ENCODE data around the gene TEX11.
A peak's percentile ranks its signal among the peaks of the same experiment; 100 is the strongest.
"Not testable (repeated sequence)": the region's sequence is repeated elsewhere in the genome, so short reads cannot be mapped to it uniquely, and the experiment has no call there.

TEX11 gene

DNA sequence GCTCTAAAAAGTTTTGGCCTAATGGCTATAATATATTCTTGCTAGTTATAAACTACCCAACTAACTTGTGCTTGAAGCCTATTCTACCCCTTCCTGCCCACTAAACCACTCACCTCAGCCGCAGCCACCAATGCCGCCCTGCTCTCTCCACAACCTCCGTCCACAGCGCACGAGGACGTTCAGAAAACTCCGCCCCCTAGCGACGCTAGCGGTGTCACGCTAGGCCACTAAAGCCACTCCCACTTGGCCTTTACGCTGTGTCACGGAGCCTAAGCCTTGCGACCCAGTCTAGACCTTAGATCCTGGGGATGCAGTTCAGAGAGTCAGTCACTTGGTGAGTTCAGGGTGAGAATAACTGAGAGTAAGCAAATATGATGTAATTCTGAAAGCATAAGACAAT is at the start of gene TEX11:
Gene TEX11, minus strand, starts transcription at position 171 of the 400 bp plus-strand sequence. CDS start 922 bp downstream, outside the sequence.
- DNase-seq: no peak

DNA sequence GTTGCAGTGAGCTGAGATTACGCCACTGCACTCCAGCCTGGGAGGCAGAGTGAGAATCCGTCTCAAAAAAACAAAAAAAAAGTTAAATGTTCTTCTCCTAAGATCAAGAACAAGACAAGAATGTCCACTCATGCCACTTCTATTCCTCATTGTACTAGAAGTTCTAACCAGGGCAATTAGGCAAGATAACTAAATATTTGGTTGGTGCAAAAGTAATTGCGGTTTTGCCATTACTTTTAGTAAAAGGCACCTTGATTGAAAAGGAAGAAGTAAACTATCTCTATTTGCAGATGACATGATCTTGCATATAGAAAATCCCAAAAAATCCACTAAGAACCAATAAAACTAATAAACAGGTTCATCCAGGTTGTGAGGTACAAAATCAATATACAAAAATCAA is 46.4 kb upstream of the TEX11 start:
- DNase-seq: no peak

DNA sequence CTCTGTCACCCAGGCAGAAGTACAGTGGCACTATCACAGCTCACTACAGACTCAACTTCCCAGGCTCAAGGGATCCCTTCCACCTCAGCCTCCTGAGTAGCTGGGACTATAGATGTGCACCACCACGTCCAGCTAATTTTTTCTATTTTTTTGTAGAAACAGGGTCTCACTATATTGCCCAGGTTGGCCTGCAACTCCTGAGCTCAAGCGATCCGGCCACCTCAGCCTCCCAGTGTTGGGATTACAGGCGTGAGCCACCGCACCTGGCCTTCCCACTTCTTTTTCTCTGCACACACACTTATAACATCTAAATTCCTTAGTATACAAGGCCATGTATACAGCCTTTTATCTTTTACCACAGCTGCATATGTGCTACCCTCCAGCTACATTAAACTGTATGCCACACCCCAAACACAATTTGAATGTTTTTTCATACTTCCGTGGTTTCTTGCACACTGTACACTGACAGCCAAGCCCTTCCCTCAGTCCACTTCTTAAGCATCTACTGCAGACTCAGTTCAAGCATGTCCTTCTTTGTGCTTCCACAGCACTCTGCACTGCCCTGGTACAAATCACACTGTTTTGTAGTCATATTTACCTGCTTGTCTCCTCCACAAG is 15.9 kb upstream of the TEX11 start:
- DNase-seq: no peak

DNA sequence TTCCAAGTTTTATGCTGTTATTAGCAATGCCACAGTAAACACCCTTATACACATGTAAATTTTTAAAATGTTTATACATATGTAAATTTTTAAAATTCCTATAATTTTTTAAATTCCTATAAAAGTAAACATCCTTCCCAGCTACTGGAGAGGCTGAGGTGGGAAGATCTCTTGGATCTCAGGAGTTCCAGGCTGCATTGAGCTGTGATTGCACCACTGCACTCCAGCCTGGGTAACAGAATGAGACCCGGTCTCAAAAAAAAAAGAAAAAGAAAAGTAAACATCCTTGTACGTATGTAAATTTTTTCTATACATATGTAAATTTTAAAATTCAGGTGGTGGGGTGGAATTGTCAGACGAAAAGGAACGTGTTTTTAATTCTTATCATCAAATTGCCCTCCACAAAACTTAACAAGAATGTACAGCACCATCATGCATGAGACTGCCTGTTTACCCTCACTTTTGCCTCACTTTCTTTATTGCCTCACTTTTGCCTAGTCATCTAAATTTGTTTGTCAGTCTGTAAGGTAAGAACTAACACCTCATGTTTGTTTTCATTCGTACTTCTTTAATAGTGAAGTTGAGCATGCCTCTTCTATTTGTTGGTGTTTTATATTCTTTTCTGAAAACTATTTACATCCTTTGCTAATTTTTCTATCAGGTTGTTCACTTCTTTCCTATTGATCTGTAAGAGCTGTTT is 14.4 kb upstream of the TEX11 start:
- DNase-seq: no peak

DNA sequence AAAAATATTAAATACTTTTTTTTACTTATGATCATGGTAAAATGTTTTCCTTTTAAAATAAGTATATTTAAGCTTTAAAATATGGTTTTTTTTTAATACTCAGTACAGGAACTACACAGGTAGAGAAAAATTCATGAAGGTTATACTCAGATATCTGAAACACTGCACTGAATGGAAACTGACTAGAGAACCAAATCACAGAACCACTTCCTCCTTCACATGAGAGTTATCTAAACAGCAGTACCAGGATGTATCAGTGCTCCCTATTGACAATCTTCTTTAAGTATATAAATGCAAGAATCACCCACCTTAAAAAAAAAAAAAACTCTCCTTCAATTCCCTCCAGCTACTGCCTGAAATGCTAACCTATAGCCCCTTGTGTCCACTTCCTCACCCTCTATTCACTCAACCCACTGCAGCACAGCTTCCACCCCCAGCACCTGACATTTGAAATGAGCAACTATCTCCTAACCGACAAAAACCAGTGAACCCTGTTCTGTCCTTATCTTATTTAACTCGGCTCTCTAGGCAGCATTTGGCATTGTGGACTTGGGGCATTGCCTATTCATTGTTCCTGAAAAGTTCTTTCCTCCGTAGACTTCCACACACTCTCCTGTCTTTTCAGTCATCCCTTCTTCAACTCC is 13.3 kb upstream of the TEX11 start:
- no peak for DNase-seq

DNA sequence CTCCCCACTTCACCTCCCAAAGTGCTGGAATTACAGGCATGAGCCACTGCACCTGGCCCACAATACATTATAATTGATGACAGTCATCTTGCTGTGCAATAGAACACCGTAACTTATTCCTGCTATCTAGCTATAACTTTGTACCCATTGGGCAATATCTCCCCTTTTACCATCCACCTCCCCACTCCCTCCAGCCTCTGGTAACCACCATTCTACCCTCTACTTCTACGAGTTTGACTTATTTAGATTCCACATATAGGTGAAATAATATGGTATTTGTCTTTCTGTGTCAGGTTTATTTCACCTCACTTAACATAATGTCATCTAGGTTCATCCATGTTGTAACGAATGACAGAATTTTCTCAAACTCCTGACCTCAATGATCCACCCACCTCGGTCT is 8.2 kb upstream of the TEX11 start:
- DNase-seq: no peak

DNA sequence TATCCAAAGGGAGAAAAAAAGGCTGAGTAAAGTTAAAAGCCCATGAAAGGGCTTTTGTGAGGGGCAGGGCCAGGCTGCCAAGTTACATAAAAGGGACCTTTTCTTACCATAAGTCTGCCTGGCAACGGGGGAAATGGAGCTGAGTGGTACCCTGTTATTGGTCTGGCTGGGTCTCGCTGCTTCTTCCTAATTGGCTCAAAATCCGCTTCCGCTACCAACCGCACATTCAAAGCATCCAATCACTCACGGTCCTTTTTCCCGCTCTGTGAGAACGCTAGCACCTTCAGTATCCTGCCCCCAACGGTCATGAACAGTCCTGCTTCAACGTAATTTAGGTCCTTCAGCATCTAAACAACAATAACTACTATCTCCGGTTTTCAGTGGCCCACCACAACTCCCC is 611 bp downstream of the TEX11 start:
- DNase-seq: no peak

DNA sequence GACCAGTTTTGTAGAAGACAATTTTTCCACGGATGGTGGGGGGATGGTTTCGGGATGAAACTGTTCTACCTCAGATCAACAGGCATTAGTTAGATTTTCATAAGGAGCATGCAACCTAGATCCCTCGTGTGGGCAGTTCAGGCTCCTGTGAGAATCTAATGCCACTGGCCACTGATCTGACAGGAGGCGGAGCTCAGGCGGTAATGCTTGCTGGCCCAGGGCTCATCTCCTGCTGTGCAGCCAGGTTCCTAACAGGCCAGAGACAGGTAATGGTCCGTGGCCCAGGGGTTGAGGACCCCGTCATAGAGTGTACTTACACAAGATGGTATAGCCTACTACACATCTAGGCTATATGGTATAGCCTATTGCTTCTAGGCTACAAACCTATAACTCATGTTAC is 7.0 kb downstream of the TEX11 start:
- no peak for DNase-seq

DNA sequence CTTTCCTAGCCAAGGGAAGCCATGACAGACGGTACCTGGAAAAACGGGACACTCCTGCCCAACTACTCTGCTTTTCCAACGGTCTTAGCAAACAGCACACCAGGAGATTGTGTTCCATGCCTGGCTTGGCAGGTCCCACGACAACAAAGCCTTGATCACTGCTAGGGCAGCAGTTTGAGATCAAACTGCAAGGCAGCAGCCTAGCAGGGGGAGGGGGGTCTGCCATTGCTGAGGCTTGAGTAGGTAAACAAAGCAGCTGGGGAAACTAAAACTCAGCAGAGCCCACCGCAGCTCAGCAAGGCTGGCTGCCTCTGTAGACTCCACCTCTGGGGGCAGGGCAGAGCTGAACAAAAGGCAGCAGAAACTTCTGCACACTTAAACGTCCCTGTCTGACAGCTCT is 18.1 kb downstream of the TEX11 start:
- DNase-seq: not testable (repeated sequence)

DNA sequence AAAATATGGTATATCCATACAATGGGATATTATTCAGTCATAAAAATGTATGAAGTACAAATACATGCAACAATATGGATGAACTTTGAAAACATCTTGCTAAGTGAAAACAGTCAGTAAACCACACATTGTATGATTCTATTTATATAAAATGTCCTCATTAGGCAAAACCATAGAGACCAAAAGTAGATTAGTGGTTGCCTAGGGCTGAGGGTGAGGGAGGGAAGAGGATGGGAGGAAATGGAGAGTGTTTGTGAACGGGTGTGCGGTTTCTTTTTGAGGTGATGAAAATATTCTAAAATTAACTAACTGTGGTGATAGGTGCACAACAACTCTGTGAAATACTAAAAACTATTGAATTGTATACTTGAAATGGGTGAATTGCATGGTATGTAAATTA is 29.6 kb downstream of the TEX11 start:
- DNase-seq: no peak

DNA sequence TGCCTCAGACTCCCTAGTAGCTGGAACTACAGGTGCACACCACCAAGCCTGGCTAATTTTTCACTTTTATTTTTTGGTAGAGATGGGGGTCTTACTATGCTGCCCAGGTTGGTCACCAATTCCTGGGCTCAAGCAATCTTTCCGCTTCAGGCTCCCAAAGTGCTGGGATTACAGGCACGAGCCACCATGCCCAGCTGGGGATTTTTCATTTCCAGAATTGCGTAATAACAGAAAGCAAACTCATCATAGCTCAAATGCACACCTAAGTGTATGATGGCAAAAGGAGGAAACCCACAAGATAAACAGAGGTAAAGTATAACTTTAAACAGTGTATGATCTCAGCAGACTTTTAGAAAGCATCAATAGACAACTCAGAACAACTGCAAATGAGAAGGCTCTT is 56.2 kb downstream of the TEX11 start:
- no peak for DNase-seq

DNA sequence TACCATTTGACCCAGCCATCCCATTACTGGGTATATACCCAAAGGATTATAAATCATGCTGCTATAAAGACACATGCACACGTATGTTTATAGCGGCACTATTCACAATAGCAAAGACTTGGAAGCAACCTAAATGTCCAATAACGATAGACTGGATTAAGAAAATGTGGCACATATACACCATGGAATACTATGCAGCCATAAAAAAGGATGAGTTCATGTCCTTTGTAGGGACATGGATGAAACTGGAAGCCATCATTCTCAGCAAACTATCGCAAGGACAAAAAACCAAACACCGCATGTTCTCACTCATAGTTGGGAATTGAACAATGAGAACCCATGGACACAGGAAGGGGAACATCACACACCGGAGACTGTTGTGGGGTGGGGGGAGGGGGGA is 64.4 kb downstream of the TEX11 start:
- DNase-seq: not testable (repeated sequence)

DNA sequence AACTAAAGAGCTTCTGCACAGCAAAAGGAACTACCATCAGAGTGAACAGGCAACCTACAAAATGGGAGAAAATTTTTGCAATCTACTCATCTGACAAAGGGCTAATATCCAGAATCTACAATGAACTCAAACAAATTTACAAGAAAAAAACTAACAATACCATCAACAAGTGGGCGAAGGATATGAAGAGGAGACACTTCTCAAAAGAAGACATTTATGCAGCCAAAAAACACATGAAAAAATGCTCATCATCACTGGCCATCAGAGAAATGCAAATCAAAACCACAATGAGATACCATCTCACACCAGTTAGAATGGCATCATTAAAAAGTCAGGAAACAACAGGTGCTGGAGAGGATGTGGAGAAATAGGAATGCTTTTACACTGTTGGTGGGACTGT is 64.9 kb downstream of the TEX11 start:
- DNase-seq: not testable (repeated sequence)

DNA sequence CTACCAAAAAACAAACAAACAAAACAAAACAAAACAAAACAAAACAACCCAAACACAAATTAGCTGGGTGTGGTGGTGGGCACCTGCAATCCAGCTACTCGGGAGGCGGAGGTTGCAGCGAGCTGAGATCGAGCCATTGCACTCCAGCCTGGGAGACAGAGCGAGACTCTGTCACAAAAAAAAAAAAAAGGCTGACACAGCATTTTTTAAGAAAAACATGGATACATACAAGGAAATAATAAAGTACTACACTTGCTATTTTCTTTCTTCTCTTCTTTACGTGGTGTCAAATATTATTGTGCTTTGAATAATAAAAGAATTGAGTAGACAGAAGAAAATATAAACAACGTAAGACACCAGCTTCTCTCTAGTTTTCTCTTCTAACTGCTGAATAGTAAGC is 73.9 kb downstream of the TEX11 start:
- DNase-seq: no peak

DNA sequence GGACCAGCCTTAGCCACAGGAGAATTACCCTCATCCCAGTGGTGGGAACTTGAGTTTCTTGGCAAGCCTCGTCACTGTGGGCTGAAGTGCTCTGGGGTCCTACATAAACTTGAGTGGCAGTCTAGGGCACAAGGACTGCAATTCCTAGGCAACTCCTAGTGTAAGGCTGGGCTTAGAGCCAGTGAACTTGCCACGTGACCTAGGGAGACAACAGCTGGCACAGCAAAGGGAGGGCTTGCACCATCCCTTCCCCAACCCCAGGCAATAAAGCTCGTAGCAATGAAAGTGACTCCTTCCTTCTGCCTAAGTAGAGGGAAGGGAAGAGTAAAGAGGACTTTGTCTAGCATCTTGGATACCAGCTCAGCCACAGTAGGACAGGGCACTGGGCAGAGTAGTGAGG is 81.8 kb downstream of the TEX11 start:
- no peak for DNase-seq

DNA sequence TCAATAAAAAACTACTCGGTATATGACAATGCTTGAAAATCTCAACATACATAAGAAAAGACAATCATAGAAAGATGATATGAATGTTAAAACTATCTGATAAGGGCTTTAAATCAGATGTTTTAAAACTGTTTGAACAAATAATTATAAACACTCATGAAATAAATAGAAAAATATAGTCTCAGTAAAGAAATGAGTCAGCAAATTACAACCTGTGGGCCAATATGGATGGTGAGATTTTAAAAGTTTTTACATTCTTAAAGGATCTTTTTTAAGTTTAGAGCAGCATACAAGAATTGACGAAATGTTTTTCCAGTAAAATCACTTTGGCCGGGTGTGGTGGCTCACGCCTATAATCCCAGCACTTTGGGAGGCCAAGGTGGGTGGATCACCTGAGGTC is 83.1 kb downstream of the TEX11 start:
- no peak for DNase-seq

DNA sequence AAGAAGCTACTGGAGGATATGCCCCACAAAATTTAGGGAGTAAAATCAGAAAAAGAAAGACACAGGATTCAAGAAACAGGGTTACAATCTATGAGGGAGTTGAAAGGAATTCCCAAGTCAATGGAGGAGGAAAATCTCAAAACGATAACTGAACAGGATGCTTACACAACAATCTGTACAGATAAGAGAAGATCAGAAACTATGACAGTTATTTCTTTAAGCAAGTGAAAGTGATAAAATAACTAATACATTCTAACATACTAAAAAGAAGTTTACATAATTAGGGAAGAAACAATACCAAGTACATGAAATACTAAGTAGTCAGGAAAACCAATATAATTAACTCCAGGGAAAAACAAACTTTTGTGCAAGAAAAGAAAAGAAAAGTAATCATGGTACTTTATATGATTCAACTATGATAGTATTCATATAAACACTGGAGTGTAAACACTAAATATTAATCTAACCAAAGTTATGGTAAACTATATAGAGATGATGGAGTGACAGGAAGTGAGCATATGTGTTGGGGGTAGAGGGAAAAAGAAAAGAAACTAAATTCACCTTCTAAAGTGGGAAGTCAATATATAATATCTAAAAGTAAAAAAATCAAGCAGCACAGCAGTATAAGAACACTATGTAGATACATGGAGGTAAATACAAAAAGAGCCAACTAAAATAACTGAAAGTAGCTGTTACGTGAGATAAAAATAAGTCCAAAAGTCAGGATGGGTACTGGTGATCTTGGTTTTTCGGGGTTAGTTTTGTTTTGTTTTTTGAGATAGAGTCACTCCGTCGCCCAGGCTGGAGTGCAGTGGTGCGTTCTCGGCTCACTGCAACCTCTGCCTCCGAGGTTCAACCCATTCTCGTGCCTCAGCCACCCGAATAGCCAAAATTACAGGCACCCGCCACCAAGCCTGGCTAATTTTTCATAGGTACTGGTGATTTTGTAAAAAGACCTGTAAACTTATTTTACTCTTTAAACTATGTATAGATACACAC is 99.3 kb downstream of the TEX11 start:
- DNase-seq: no peak

DNA sequence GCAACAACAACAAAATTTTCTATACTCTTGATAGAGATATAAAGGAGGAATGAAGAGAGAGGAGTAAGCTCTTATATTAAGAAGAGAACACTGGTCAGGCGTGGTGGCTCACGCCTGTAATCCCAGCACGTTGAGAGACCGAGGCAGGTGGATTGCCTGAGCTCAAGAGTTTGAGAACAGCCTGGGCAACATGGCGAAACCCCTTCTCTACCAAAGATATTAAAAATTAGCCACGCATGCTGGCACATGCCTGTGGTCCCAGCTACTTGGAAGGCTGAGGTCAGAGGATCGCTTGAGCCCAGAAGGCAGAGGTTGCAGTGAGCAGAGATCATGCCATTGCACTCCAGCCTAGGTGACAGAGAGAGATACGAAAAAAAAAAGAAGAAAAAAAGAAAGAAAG is 102.4 kb downstream of the TEX11 start:
- DNase-seq: no peak

DNA sequence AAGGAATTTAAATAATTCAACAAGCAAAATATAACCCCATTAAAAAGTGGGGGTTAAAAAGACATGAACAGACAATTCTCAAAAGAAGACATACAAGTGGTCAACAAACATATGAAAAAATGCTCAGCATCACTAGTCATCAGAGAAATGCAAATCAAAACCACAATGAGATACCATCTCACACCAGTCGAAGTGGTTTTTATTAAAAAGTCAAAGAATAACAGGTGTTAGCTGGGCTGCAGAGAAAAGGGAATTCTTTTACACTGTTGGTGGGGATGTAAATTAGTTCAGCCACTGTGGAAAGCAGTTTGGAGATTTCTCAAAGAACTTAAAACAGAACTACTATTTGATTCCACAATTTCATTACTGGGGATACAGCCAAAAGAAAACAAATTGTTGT is 111.8 kb downstream of the TEX11 start:
- DNase-seq: not testable (repeated sequence)

DNA sequence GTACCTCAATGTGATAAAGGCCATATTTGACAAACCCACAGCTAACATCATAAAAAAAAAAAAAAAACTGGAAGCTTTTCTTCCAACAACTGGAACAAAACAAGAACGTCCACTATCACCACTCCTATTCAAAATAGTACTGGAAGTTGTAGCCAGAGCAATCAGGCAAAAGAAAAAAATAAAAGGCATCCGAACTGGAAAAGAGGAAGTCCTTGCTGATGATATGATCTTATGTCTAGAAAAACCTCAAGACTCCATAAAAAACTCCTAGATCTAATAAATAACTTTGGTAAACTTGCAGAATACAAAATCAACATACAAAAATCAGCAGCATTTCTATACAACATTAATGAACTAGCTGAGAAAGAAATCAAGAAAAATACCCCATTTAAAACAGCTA is 134.3 kb downstream of the TEX11 start:
- no peak for DNase-seq

DNA sequence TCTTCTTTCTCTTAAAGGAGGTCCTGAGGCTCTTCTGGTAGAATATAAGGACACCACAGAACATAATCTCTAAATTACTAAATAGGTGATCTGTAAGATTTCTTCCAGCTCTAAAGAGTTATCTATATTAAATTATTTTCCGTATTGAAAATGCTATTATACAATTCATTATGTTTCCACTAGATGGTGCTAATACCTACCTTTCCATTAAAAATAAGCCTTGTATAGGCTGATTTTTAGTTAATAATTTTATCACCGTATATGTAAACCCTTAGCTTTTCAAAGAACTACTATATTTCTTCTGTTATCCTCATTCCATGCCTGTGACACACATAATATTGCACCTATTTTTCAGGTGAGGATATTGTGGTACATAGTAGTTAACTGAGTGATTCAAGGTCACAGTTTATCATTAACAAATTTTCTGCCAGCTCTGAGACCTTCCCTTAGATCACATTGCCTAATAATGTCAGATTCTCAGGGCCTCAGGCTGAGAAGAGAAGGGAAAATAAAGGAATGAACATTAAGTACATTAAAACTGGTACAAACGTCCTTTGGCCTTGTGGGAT is 138.8 kb downstream of the TEX11 start:
- no peak for DNase-seq

DNA sequence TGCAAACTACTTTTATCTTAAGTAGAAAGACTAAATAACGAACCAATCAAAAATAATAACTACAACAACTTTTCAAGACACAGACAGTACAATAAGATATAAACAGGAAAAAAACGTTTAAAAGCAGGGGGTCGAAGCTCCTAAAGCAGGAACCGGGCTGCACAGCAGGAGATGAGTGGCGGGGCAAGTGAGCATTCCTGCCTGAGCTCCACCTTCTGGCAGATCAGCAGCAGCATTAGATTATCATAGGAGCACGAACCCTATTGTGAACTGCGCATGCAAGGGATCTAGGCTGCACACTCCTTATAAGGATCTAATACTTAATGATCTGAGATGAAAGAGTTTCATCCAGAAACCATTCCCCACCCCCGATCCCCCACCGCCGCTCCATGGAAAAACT is 146.2 kb downstream of the TEX11 start:
- no peak for DNase-seq

DNA sequence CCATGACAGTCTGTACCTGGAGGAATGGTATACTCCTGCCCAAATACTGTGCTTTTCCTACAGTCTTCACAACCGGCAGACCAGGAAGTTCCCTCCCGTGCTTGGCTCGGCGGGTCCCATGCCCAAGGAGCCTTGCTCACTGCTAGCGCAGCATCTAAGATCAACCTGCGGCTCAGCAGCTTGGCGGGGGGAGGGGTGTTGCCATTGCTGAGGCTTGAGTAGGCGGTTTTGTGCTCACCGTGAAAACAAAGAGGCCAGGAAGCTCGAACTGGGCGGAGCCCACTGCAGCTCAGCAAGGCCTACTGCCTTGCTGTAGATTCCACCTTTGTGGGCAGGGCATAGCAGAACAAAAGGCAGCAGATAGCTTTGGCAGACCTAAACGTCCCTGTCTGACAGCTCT is 152.7 kb downstream of the TEX11 start:
- DNase-seq: peak; percentile 81

Measured in activated effector memory CD4-positive, alpha-beta T cell treated with anti-CD3 and anti-CD28 coated beads, Interleukin-2, amount 50 U/mL, for 16 hours (primary cell).